Measurements from ENCODE around the gene NXN.

- TF ChIP-seq POLR2A (IDR thresholded peaks at IDR 0.05) (no peak), CTCF (IDR thresholded peaks at IDR 0.05) (no peak)
Observed at GRCh38 chr17:1006054-1006453, 26.5 kb upstream of the NXN start.

All from Peyer's patch (tissue), 4 donors.